Measurements from ENCODE around the gene ZNRF1.
"Not testable (repeated sequence)": the region's sequence is repeated elsewhere in the genome, so short reads cannot be mapped to it uniquely, and the experiment has no call there.

ZNRF1 gene

GRCh38 chr16:75002474-75002873, 3.6 kb downstream of the ZNRF1 start:
- DNase-seq (ENCODE audit: low read depth, low spot score) = no peak

DNA sequence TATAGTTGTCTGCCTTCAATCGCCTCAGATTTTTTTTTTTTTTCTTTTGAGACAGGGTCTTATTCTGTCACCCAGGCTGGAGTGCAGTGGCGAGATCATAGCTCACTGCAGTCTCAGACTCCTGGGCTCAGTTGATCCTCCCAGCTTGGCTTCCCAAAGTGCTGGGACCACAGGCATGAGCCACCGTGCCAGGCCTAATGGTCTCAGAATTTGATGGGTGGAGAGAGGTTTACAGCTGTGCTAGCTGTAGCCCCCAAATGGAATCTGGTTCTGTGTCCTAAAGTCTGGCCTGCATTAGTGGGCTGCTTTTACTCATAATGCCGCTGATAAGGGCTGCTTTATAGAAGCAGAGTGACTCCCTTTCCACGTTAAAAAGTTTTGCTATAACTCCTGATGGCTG, 5.1 kb downstream of the ZNRF1 start:
- no peak for DNase-seq (ENCODE audit: low read depth, low spot score)

GRCh38 chr16:75004460-75004859, 5.6 kb downstream of the ZNRF1 start:
- no peak for DNase-seq (ENCODE audit: low read depth, low spot score)

GRCh38 chr16:75005697-75006096, 6.9 kb downstream of the ZNRF1 start:
- DNase-seq (ENCODE audit: low read depth, low spot score) = no peak

DNA sequence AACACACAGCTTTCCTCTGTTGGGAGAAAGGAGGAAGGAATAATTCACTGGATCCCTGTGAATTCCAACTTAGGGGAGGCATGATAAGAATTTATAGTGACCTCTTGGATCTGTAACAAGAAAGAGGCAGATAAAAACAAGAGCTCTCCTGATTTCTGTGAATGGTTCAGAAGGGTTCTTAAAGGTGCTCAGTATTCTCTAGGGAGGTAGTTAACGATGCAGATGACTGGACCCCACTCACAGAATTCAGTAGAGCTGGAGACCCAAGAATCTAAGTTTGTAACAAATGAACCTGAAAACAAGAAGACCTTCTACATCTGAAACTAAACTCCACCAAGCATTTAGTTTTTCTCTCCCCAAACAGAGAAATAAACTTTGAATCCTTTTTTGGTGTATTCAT, 8.6 kb downstream of the ZNRF1 start:
- no peak for DNase-seq (ENCODE audit: low read depth, low spot score)

GRCh38 chr16:75010427-75010826, 11.6 kb downstream of the ZNRF1 start:
- DNase-seq (ENCODE audit: low read depth, low spot score) = no peak

GRCh38 chr16:75011634-75012307, 12.9 kb downstream of the ZNRF1 start:
- peak; percentile 52 for DNase-seq (ENCODE audit: low read depth, low spot score)

GRCh38 chr16:75012380-75013081, 13.7 kb downstream of the ZNRF1 start:
- DNase-seq (ENCODE audit: low read depth, low spot score) = no peak

GRCh38 chr16:75013123-75013522, 14.3 kb downstream of the ZNRF1 start:
- not testable (repeated sequence) for DNase-seq (ENCODE audit: low read depth, low spot score)

GRCh38 chr16:75014318-75014717, 15.5 kb downstream of the ZNRF1 start:
- no peak for DNase-seq (ENCODE audit: low read depth, low spot score)

DNA sequence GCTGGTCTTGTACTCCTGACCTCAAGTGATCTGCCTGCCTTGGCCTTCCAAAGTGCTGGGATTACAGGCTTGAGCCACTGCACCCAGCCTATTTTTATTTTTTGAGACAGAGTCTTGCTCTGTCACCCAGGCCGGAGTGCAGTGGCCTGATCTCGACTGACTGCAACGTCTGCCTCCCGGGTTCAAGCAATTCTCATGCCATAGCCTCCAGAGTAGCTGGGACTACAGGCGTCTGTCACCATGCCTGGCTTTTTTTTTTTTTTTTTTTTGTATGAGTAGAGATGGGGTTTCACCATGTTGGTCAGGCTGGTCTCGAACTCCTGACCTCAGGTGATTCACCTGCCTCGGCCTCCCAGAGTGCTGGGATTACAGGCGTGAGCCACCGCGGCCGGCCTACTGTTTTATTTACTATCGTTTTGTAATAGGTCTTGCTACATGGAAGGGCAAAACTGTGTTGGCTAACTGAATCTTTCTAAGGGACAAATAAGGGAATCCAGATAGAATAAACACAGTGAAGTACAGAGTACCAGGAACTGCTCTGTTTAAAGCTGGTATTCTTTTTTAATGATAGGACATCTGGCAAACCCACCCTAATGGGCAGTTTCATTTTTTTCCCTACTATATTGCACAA, 17.7 kb downstream of the ZNRF1 start:
- DNase-seq (ENCODE audit: low read depth, low spot score) = not testable (repeated sequence)

DNA sequence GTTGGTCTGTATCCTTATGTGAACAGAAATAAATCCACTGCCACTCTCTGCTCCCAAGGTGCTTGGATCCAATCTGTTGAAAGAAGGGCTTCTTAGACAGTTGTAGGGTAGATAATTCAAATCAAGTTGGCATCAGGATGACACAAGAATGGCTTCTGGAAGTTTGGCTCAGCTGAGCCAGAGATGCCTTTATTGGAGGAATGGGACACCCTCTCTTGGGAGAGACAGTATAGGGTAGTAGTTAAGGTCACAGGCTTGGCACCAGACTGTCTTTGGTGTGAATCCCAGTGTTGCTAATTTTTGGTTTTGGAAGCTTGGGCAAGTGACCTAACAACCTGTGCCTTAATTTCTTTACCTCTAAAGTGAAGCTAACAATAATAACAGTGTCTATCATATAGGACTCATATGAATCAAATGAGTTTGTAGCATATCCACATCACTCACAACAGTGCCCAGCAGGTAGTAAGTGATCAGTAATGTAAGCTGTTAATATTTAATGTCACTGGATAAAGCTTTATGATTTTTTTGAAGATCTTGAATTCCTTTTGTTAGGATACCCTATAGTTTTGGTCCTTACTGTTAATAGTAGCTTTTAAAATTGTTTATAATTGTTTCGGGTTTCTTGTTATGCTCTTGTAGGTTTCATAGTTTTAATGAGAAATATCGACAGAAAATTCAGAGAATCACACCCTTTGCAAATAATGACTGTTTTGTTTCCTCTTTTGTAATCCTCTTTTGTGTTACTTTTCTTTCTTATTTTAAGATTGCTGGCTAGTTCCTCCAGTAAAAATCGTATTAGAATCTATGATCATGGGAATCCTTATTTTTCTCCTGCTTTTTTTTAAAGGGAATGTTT, 19.1 kb downstream of the ZNRF1 start:
- DNase-seq (ENCODE audit: low read depth, low spot score) = no peak

GRCh38 chr16:75019007-75019406, 20.2 kb downstream of the ZNRF1 start:
- DNase-seq (ENCODE audit: low read depth, low spot score) = no peak

GRCh38 chr16:75019586-75019985, 20.8 kb downstream of the ZNRF1 start:
- no peak for DNase-seq (ENCODE audit: low read depth, low spot score)

GRCh38 chr16:75021410-75021809, 22.6 kb downstream of the ZNRF1 start:
- no peak for DNase-seq (ENCODE audit: low read depth, low spot score)

GRCh38 chr16:75022567-75022966, 23.7 kb downstream of the ZNRF1 start:
- DNase-seq (ENCODE audit: low read depth, low spot score) = no peak

GRCh38 chr16:75023009-75023408, 24.2 kb downstream of the ZNRF1 start:
- no peak for DNase-seq (ENCODE audit: low read depth, low spot score)

DNA sequence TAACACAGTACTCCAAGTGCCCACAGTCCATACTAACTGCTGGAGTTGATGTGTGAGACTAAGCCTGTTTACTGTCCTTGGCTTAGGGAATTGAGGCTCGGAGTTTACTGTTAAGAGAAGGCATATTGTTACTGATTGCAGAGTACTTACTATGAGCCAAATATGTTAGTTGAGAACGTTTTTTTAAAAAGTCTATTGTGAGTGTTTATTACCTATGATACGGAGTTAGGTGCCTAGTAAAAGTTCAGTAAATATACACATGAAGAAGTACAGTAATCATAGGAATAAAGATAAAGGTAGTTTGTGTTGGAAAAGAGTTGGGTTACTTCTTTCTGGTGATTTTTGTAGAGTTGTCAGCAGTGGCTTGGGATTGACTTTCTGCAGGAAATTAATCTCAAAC, 25.4 kb downstream of the ZNRF1 start:
- no peak for DNase-seq (ENCODE audit: low read depth, low spot score)

- DNase-seq (ENCODE audit: low read depth, low spot score) = no peak
Observed at GRCh38 chr16:75024594-75024993, 25.8 kb downstream of the ZNRF1 start.

- DNase-seq (ENCODE audit: low read depth, low spot score) = peak; percentile 66
Observed at GRCh38 chr16:75025761-75026160, 26.9 kb downstream of the ZNRF1 start.

GRCh38 chr16:75026239-75026891, 27.5 kb downstream of the ZNRF1 start:
- DNase-seq (ENCODE audit: low read depth, low spot score) = peak; percentile 67

Measured in smooth muscle cell of the brain vasculature (primary cell).